B cell (primary cell): ENCODE results near the gene PRIM1. TPM values are rescaled to one million over a fixed set of nuclear protein-coding genes. Genes with fewer than 3 reads are reported as not detected.

Experiments used
- ATAC-seq: fragments of 200-7000 bp; cut with Tn5 transposase; one replicate; pipeline ENCODE4 v1.10.0; 2021; ENCODE audit warnings: low read depth, mild to moderate bottlenecking, moderate number of reproducible peaks, moderate library complexity
- CTCF ChIA-PET: fragments of 350-600 bp; sonication (Branson Sonifier 250); formaldehyde crosslinking; loops from one replicate; lab custom pipeline; 2021; ENCODE audit warnings: antibody characterized with exemption, inconsistent platforms; lab: Charles Lee
- POLR2A ChIA-PET: fragments of 350-600 bp; sonication (Branson Sonifier 250); formaldehyde crosslinking; loops from one replicate; lab custom pipeline; 2021; ENCODE audit warnings: antibody characterized with exemption; lab: Charles Lee
- DNase-seq: peaks from one replicate; pipeline ENCODE4 v3.0.0; 2013
- H2AFZ ChIP-seq: 2 replicates; pipeline ENCODE4 v1.6.1; 2012; ENCODE audit warnings: mild to moderate bottlenecking, low read depth, low read length; ENCODE audit not compliant: insufficient read depth, poor library complexity, severe bottlenecking
- H3K27ac ChIP-seq, 2 donors: 1 replicate in 1 of 2; 2 replicates in 1 of 2; pipeline ENCODE4 v1.5.1; 2012 to 2013; ENCODE audit warnings: low read length in 2 of 2, mild to moderate bottlenecking in 2 of 2, moderate library complexity in 1 of 2
- H3K27me3 ChIP-seq, 4 experiments: fragments of 200-600 bp in 1 of 4; sonication (generic) in 1 of 4; replicated peaks in 1 of 4; 1 replicate in 2 of 4; 2 replicates in 2 of 4; pipeline versions ENCODE4 v1.6.1 to v1.7.0; 2013 to 2016; ENCODE audit warnings: low read length in 3 of 4, mild to moderate bottlenecking in 2 of 4, mixed read lengths in 1 of 4, moderate library complexity in 1 of 4; ENCODE audit not compliant: insufficient read depth in 4 of 4, control insufficient read depth in 3 of 4; ENCODE audit errors: control extremely low read depth in 1 of 4
- H3K36me3 ChIP-seq, 2 experiments: replicated peaks in 1 of 2; 1 replicate in 1 of 2; 2 replicates in 1 of 2; pipeline versions ENCODE4 v1.6.1 to v1.7.1; 2013; ENCODE audit warnings: low read length in 1 of 2; ENCODE audit not compliant: insufficient read depth in 2 of 2, control insufficient read depth in 1 of 2; ENCODE audit errors: control extremely low read depth in 1 of 2, extremely low read depth in 1 of 2
- H3K4me1 ChIP-seq, 2 donors: fragments of 200-600 bp in 1 of 2; sonication (generic) in 1 of 2; 1 replicate in 1 of 2; 2 replicates in 1 of 2; pipeline versions ENCODE4 v1.5.1 to v1.6.1; 2013 to 2017; ENCODE audit warnings: low read length in 2 of 2; ENCODE audit not compliant: control insufficient read depth in 2 of 2, insufficient read depth in 2 of 2
- H3K4me2 ChIP-seq: replicated peaks from 2 replicates; pipeline ENCODE3; 2012; ENCODE audit warnings: mild to moderate bottlenecking, low read depth, low read length; ENCODE audit not compliant: poor library complexity, severe bottlenecking
- H3K4me3 ChIP-seq, 5 experiments: fragments of 200-600 bp in 1 of 5; sonication (generic) in 1 of 5; 1 replicate in 3 of 5; 2 replicates in 2 of 5; pipeline versions ENCODE4 v1.5.1 to v1.7.0; 2011 to 2016; ENCODE audit warnings: low read length in 4 of 5, mild to moderate bottlenecking in 4 of 5, low read depth in 2 of 5, control low read depth in 1 of 5, moderate library complexity in 1 of 5; ENCODE audit not compliant: insufficient read depth in 1 of 5; ENCODE audit errors: control extremely low read depth in 1 of 5, extremely low read depth in 1 of 5
- H3K79me2 ChIP-seq: fragments of 200-600 bp; sonication (generic); one replicate; pipeline ENCODE4 v1.6.0; 2016; ENCODE audit warnings: low read length; ENCODE audit not compliant: control insufficient read depth, insufficient read depth
- H3K9ac ChIP-seq: fragments of 200-600 bp; sonication (generic); 2 replicates; pipeline ENCODE4 v1.6.1; 2017; ENCODE audit warnings: mild to moderate bottlenecking, low read length, moderate library complexity
- H3K9me3 ChIP-seq, 3 donors: one replicate each; pipeline versions ENCODE4 v1.6.1 to v1.7.1; 2013; ENCODE audit warnings: low read length in 2 of 3; ENCODE audit not compliant: control insufficient read depth in 2 of 3, insufficient read depth in 1 of 3; ENCODE audit errors: control extremely low read depth in 1 of 3
- H4K20me1 ChIP-seq: 2 replicates; pipeline ENCODE4 v1.6.0; 2012; ENCODE audit warnings: mild to moderate bottlenecking, low read length; ENCODE audit not compliant: insufficient read depth, control insufficient read depth, poor library complexity, severe bottlenecking
- H3K27ac Mint-ChIP-seq: one replicate; pipeline ENCODE4 v1.8.0; 2021; ENCODE audit warnings: mixed read lengths
- H3K27me3 Mint-ChIP-seq: one replicate; pipeline ENCODE4 v1.8.0; 2021; ENCODE audit warnings: mixed read lengths
- H3K4me1 Mint-ChIP-seq: one replicate; pipeline ENCODE4 v1.8.0; 2021; ENCODE audit warnings: mixed read lengths
- H3K4me3 Mint-ChIP-seq: one replicate; pipeline ENCODE4 v1.8.0; 2021; ENCODE audit warnings: mixed read lengths
- H3K9me3 Mint-ChIP-seq: one replicate; pipeline ENCODE4 v1.8.0; 2022; ENCODE audit warnings: mixed read lengths; ENCODE audit not compliant: insufficient read depth
- CTCF ChIP-seq: fragments of 200-600 bp; IDR thresholded peaks from one replicate; pipeline ENCODE4 v1.8.0; 2022; ENCODE audit warnings: antibody characterized with exemption, mild to moderate bottlenecking
- EZH2 ChIP-seq: IDR thresholded peaks from 2 replicates; pipeline ENCODE4 v1.6.1; 2012; ENCODE audit warnings: borderline replicate concordance, low read depth, mild to moderate bottlenecking, moderate library complexity, low read length; ENCODE audit not compliant: insufficient read depth, poor library complexity, severe bottlenecking
- WGBS: methylation state at CpG from one replicate; pipeline ENCODE4 v1.1.5; 2013; ENCODE audit warnings: missing lambda C conversion rate; ENCODE audit not compliant: insufficient coverage; 5-methylcytosine and 5-hydroxymethylcytosine counted together
- intact Hi-C: fragments of 100-400 bp; cut with micrococcal nuclease; formaldehyde crosslinking; loops from one replicate; pipeline ENCODE4 v1.10.0; 2022
- polyA plus RNA-seq: library from polyadenylated mRNA; depleted of rRNA; stranded (reverse); fragments of >200 nt; gene quantifications from 2 replicates; pipeline ENCODE4 v1.2.3, GENCODE V29; 2012
- total RNA-seq, 2 donors: library from RNA; stranded (reverse); fragments of 120-200 nt in 1 of 2; gene quantifications; 1 replicate in 1 of 2; 2 replicates in 1 of 2; pipeline versions ENCODE4 v1.2.3 to v1.2.4, GENCODE V29; 2013 to 2022

The PRIM1 gene
- total and polyA plus RNA-seq, 2 donors (not counting 1 experiment from before 2014, with no cell fraction given), result 16.9 to 25.4 TPM

GRCh38 chr12:56725723-56726102 lies 26.4 kb downstream of the PRIM1 start:
- TF ChIP-seq CTCF, result no peak
- no peak for TF ChIP-seq EZH2
- Mint-ChIP-seq H3K4me1 (peaks cover 53% of the 10 kb centered on the region), H3K27me3 (no peaks in the 10 kb centered on the region), H3K27ac (peak overlapping the region; percentile 95), H3K9me3 (no peaks in the 10 kb centered on the region), H3K4me3 (peak overlapping the region; percentile 95)
- intact Hi-C loops, result loop anchor here (1.0 to 2.0 kb wide), 4 partner anchors 26 to 89 kb away; partner anchors contain the start of gene PTGES3
- peak overlapping the region; percentile 81 to 92 for H3K27ac ChIP-seq
- peaks cover 52% of the 10 kb centered on the region for H3K79me2 ChIP-seq
- H4K20me1 ChIP-seq, result peaks cover 28% of the 10 kb centered on the region
- ChIA-PET CTCF (interaction anchor here (0.7 to 2.2 kb wide), 7 partner anchors 11 to 386 kb away, joined by 3 to 8 read pairs (median 3); partner anchors contain the start of gene STAT6), POLR2A (interaction anchor here (0.7 to 2.1 kb wide), 14 partner anchors 9 to 679 kb away, joined by 3 to 25 read pairs (median 5); partner anchors contain the start of genes PTGES3 and STAT6)
- H3K4me3 ChIP-seq, result peak overlapping the region; percentile 76 to 99 (median 90)
- peak overlapping the region; percentile 76 for H3K4me2 ChIP-seq
- DNase-seq, result no peak
- peaks cover 41 to 44% of the 10 kb centered on the region in 2 donors for H3K4me1 ChIP-seq
- no peak for ATAC-seq
- no peaks in the 10 kb centered on the region for H3K9me3 ChIP-seq
- H2AFZ ChIP-seq, result peak overlapping the region; percentile 83
- H3K27me3 ChIP-seq, result no peaks in the 10 kb centered on the region
- 100% methylated on average over 2 of the region's 7 CpGs for WGBS
- H3K9ac ChIP-seq, result peak overlapping the region; percentile 83
- H3K36me3 ChIP-seq, result peaks cover 0 to 26% of the 10 kb centered on the region in 2 experiments

- Mint-ChIP-seq H3K9me3 (no peaks in the 10 kb centered on the region), H3K27me3 (no peaks in the 10 kb centered on the region), H3K4me1 (peaks cover 59% of the 10 kb centered on the region), H3K27ac (peak within 1 kb of the TSS; percentile 95), H3K4me3 (peak within 1 kb of the TSS; percentile 95)
- Histone ChIP-seq H3K27ac (peak within 1 kb of the TSS; percentile 81 to 92), H3K36me3 (peaks cover 0 to 29% of the 10 kb centered on the region in 2 experiments), H4K20me1 (peaks cover 33% of the 10 kb centered on the region), H2AFZ (peak within 1 kb of the TSS; percentile 83), H3K79me2 (peaks cover 57% of the 10 kb centered on the region), H3K9ac (peak within 1 kb of the TSS; percentile 83), H3K9me3 (no peaks in the 10 kb centered on the region), H3K4me1 (peaks cover 47 to 49% of the 10 kb centered on the region in 2 donors), H3K27me3 (no peaks in the 10 kb centered on the region), H3K4me3 (peak within 1 kb of the TSS; percentile 76 to 99 (median 90)), H3K4me2 (peak within 1 kb of the TSS; percentile 76)
- DNase-seq (peak; percentile 98), ATAC-seq (peak; percentile 95)
- POLR2A ChIA-PET, result interaction anchor here (0.6 to 2.1 kb wide), 14 partner anchors 9 to 1214 kb away, joined by 3 to 25 read pairs (median 4); partner anchors contain the start of genes PTGES3 and STAT6
- CTCF ChIA-PET, result interaction anchor here (0.7 to 2.2 kb wide), 7 partner anchors 11 to 387 kb away, joined by 3 to 8 read pairs (median 3); partner anchors contain the start of gene STAT6
- TF ChIP-seq EZH2, result no peak
- TF ChIP-seq CTCF, result no peak
- intact Hi-C loops, result loop anchor here (1.0 to 2.0 kb wide), 4 partner anchors 26 to 88 kb away; partner anchors contain the start of gene PTGES3
- WGBS, result under 1% methylated on average over 41 of the region's 46 CpGs
Observed at GRCh38 chr12:56724972-56725722, 27.0 kb downstream of the PRIM1 start, which contains the start of gene NACA. NACA (minus strand) TSS chr12:56725299; CDS start chr12:56724521, 778 bp downstream.
